ENCODE results near the gene RNU2-1.
"Not testable (repeated sequence)": the region's sequence is repeated elsewhere in the genome, so short reads cannot be mapped to it uniquely, and the experiment has no call there.

The RNU2-1 gene

DNA sequence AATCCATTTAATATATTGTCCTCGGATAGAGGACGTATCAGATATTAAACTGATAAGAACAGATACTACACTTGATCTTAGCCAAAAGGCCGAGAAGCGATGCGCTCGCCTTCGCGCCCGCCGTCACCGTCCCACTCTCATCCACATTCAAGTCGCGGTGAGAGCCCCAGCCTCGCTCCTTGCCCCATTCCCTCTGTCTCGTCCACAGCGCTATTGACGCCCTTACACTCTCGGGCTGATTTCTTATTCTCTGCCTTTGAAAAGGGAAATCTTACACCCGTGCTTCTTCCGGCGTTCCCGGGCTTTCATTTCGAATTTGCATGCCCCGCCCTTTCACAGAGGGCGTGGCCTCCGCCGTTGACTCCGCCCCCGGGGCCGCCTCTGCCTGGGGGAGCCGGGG lies at the start of gene RNU2-1:
Gene RNU2-1 (minus strand): TSS at position 101 of the 400 bp plus-strand sequence.
- DNase-seq, result not testable (repeated sequence)

DNA sequence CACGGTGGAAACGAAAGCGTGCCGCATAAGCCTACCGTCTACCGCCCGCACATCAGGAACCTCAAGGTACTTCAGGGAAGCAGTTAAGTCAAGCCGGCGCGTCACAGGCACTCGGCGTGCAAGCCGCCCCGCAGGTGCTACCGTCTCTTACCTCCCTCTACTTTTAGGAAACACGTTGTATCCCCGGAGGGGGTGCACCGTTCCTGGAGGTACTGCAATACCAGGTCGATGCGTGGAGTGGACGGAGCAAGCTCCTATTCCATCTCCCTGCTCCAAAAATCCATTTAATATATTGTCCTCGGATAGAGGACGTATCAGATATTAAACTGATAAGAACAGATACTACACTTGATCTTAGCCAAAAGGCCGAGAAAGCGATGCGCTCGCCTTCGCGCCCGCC lies 39.1 kb upstream of the RNU2-1 start:
- DNase-seq, result not testable (repeated sequence)

DNA sequence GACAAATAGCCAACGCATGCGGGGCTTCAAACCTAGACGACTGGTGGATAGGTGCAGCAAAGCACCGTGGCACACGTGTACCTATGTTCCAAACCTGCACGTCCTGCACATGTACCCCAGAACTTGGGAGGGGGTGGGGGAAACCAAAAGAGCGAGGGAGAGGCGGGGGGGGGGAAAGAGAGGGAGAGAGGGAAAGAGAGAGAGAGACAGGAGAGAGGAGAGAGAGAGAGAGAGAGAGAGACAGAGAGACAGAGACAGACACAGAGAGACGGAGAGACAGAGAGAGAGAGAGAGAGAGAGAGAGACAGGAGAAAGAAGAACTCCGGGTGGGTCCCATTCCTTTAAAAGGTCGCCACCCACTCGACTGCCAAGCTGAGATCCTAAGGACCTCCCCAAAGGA lies 38.7 kb upstream of the RNU2-1 start:
- DNase-seq, result not testable (repeated sequence)

DNA sequence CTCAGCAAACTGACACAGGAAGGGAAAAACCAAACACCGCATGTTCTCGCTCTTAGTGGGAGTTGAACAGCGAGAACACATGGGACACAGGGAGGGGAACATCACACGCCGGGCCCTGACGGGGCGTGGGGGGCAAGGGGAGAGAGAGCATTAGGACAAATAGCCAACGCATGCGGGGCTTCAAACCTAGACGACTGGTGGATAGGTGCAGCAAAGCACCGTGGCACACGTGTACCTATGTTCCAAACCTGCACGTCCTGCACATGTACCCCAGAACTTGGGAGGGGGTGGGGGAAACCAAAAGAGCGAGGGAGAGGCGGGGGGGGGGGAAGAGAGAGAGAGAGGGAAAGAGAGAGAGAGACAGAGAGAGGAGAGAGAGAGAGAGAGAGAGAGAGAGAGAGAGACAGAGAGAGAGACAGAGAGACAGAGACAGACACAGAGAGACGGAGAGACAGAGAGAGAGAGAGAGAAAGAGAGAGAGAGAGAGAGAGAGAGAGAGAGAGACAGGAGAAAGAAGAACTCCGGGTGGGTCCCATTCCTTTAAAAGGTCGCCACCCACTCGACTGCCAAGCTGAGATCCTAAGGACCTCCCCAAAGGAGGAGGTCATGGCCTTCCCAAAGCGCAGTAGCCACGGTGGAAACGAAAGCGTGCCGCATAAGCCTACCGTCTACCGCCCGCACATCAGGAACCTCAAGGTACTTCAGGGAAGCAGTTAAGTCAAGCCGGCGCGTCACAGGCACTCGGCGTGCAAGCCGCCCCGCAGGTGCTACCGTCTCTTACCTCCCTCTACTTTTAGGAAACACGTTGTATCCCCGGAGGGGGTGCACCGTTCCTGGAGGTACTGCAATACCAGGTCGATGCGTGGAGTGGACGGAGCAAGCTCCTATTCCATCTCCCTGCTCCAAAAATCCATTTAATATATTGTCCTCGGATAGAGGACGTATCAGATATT lies 37.1 kb upstream of the RNU2-1 start:
- DNase-seq, result not testable (repeated sequence)

DNA sequence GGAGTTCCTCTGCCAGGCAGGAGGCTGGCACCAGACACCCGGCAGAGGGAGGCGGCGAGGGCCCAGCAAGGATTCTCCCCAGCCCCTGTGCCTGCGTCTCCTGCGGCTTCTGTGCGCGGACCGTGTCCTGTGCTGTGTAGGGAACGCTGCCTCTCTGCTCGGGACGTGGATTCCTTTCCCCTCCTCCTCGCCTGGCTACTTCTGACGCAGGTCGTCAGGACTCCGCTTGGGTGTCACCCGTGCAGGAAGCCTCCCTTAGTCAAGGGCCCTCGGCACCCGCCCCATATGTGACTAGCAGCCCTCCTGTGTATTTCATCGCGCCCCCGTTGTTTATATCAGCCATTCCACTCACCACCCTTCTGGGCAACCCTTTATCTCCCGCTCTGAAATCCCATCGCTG lies 12.7 kb upstream of the RNU2-1 start:
- not testable (repeated sequence) for DNase-seq

DNA sequence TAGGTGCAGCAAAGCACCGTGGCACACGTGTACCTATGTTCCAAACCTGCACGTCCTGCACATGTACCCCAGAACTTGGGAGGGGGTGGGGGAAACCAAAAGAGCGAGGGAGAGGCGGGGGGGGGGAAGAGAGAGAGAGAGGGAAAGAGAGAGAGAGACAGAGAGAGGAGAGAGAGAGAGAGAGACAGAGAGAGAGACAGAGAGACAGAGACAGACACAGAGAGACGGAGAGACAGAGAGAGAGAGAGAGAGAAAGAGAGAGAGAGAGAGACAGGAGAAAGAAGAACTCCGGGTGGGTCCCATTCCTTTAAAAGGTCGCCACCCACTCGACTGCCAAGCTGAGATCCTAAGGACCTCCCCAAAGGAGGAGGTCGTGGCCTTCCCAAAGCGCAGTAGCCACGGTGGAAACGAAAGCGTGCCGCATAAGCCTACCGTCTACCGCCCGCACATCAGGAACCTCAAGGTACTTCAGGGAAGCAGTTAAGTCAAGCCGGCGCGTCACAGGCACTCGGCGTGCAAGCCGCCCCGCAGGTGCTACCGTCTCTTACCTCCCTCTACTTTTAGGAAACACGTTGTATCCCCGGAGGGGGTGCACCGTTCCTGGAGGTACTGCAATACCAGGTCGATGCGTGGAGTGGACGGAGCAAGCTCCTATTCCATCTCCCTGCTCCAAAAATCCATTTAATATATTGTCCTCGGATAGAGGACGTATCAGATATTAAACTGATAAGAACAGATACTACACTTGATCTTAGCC lies 7.0 kb upstream of the RNU2-1 start:
- DNase-seq, result not testable (repeated sequence)

DNA sequence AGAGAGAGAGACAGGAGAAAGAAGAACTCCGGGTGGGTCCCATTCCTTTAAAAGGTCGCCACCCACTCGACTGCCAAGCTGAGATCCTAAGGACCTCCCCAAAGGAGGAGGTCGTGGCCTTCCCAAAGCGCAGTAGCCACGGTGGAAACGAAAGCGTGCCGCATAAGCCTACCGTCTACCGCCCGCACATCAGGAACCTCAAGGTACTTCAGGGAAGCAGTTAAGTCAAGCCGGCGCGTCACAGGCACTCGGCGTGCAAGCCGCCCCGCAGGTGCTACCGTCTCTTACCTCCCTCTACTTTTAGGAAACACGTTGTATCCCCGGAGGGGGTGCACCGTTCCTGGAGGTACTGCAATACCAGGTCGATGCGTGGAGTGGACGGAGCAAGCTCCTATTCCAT lies 5.8 kb upstream of the RNU2-1 start:
- not testable (repeated sequence) for DNase-seq

DNA sequence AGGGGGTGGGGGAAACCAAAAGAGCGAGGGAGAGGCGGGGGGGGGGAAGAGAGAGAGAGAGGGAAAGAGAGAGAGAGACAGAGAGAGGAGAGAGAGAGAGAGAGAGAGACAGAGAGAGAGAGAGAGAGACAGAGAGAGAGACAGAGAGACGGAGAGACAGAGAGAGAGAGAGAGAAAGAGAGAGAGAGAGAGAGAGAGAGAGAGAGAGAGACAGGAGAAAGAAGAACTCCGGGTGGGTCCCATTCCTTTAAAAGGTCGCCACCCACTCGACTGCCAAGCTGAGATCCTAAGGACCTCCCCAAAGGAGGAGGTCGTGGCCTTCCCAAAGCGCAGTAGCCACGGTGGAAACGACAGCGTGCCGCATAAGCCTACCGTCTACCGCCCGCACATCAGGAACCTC lies 514 bp downstream of the RNU2-1 start:
- DNase-seq, result not testable (repeated sequence)

DNA sequence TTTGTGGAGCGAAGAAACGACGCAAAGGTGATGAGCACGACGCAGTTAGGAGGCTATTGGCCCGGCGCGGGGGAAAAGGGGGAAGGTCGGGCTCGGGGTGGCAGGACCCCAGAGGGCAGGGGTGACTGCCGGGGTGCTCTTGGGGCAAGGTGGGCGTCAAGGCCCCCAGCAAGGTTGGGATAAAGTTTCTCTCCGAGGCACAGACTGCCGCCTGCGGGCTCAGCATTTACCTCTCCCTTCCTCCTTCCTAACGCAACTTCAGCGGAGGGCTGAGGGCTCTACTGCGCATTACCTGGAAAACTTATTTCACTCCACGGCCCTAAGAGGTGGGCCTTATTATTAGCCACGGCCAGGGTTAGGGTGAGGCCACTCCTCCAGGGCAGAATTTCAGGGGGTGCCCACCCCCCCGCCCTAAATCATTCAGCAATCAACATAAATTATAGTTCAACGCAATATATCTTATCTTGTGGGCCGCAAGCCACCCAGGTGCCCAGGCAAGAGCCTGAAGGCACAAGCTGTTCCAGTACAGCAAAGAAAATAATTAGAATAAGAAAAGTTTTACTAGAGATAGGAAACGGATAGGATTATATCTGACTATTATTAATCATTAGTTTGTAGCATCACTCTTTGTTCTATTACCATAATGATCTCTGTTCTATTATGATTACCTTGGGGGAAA lies 1.6 kb downstream of the RNU2-1 start:
- not testable (repeated sequence) for DNase-seq

DNA sequence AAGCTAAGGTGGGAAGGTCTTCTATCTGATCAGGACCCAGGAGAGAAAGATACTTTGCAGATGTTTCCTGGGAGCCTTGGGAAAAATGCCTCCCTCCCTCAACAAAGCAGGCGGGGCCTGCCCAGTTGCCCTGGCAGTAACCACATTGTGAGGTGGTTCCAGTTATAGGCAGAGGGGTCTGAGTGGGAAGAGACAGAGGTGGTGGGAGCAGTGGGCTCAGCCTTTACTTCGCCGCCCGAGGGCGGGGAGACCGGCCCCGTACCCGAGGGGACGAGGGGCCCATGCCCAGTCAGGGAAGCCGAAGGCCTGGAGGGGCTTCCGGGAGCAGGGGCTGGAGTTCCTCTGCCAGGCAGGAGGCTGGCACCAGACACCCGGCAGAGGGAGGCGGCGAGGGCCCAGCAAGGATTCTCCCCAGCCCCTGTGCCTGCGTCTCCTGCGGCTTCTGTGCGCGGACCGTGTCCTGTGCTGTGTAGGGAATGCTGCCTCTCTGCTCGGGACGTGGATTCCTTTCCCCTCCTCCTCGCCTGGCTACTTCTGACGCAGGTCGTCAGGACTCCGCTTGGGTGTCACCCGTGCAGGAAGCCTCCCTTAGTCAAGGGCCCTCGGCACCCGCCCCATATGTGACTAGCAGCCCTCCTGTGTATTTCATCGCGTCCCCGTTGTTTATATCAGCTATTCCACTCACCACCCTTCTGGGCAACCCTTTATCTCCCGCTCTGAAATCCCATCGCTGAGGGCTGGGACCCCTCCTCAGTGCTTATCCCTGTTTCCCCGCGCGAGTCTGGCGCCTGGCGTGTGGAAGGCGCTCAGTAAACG lies 2.4 kb downstream of the RNU2-1 start:
- DNase-seq, result not testable (repeated sequence)

DNA sequence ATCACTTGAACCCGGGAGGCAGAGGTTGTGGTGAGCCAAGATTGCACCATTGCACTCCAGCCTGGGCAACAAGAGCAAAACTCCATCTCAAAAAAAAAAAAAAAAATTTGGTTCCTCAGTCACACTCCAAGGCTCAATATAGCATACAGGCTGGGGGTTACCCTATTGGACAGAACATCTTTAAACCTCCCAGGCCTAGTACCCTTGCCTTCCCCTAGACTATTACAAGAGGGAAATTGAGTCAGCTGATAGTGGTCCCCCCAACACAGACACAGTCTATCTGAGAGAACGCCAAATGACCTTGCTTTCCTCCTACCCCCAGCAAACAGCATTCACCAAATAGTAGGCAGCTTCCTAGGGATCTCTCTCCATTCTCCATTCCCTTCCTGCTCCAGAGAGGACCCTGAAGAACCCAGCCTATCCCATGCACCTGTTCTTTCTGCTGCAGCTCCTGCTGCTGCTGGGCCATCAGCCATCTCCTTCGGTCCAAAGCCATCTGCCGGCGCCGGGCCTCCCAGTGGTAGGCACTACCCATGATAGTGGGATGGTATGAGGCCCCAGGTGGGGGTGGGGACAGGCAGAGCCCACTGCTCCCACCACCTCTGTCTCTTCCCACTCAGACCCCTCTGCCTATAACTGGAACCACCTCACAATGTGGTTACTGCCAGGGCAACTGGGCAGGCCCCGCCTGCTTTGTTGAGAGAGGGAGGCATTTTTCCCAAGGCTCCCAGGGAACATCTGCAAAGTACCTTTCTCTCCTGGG lies 5.6 kb downstream of the RNU2-1 start, which contains the start of gene CCDC200:
Gene CCDC200 (minus strand): TSS at position 604 of the 763 bp plus-strand sequence. CDS start 69 bp downstream, at position 535.
- not testable (repeated sequence) for DNase-seq

DNA sequence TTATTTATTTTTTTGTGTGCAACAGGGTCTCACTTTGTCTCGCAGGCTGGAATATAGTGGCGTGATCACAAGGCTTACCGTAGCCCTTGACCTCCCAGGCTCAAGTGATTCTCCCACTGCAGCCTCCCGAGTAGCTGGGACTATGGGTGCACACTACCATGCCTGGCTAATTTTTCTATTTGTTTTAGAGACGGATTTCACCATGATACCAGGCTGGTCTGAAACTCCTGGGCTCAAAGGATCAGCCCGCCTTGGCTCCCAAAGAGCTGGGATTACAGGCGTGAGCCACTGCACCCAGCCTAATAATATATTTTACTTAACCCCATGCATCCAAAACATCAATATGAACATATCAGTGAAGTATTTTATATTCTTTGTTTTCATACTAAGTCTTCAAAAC lies 7.4 kb downstream of the RNU2-1 start:
- DNase-seq, result no peak

DNA sequence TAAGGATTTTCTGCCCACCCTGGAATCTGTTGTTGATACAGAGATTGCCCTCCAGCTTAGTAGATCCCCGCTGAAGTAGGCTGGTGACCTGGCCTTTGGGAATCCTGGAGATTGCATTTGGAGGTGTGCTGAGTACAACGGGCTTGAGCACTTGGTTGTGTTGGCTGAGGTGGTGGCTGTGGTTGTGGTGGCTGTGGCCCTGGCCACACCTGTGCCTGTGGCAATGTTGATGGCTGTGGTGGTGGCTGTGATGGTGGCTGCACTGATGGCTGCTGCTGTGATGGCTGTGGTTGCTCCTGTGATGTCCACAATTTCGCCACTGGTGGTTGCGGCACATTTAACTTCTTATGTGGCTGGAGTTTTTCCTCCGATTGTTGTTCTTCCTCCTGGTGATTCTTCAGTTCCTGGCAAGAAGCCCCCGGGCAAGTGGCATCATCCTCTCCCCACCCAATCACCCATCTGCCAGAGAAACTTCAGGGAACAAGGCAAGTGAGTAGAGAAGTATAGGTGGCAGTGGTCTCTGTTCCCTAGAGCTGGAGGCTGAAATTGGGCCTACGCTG lies 9.6 kb downstream of the RNU2-1 start:
- DNase-seq, result no peak

DNA sequence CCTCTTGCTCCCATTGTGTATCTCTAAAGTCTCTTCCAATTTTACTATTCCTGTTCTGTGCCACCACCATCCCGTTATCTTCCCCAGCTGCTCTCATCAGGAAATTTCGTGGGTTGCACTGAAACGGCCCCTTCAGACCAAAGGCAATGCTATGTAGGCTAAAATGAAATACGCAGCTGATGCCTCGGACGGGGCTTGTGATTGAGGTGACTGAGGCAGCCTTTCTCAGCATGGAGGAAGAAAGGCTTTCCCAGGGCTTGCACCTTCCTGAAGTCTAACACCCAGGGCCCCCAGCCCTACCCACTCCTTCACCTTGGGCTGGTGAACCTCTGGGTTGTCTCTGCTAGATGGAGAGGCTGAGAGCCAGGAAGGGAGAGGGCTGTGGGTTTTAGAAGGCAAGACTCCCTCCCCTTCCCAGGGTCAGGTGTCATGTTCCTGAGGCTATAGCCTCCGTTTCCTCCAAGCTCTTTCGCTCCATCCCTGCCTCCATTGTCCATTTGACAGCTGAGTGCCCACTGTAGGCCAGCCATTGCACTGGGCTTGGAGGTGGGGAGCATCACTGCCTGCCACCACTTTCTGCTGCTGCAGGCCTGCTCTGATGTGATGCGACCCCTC lies 13.2 kb downstream of the RNU2-1 start:
- DNase-seq, result no peak

DNA sequence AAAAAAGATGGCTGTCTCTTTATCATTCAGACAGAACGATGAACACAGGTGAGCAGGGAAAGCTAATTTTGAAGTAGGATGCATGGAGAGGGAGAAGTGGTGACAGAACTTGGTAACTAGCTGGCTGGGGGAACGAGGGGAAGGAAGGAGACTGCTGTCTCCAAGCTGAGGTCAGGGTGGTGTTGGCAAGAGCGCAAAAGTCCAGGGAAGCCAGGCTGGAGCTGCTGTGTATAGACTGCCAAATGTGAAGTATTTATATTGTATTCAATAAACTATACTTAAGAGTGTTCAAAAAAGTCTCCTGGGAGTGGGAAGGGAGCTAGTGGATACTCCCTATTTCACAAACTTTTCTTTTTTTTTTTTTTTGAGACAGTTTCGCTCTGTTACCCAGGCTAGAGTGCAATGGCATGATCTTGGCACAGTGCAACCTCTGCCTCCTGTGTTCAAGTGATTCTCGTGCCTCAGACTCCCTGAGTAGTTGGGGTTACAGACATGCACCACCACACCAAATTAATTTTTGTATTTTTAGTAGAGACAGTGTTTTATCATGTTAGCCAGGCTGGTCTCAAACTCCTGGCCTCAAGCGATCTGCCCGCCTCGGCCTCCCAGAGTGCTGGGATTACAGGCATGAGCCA lies 13.9 kb downstream of the RNU2-1 start:
- no peak for DNase-seq

DNA sequence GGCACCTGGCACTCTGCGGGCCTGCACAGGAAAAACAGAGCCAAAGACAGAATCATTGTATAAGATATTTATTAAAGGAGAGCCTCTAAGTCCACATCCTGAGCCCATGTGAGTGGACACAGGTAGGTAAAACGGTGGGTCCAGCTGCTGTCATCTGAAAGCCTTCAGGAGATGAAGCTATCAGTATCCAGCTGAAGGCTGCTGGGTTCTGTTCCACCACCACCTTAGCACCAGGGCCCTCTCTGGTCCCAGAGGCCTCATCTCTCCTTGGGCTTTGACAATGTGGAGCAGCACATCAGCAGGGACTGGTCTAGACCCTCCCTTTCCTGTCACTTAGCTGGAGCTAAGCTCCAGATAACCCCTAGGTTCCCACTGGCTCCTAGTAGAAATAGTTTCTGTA lies 14.8 kb downstream of the RNU2-1 start:
- DNase-seq, result no peak

DNA sequence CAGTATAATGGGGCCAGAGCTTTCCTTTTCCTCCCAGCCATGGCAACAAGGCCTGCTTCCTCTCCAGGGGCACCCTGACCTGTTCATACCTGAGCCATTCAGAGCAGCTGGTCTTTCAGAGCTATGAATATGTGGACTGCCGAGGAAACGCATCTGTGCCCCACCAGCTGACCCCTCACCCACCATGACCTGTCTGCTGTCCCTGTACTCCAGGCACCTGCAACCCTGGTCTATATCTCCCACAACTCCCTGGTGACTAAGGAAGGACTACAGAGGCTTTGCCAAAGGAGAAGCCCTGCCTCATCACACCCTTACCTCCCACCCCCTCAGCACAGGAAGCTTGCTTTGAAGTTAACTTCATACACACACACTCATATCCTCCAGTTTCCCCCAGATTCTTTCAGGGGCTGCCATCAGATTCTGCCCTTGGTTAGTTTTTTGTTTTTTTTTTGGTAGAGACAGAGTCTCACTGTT lies 16.1 kb downstream of the RNU2-1 start:
- no peak for DNase-seq

DNA sequence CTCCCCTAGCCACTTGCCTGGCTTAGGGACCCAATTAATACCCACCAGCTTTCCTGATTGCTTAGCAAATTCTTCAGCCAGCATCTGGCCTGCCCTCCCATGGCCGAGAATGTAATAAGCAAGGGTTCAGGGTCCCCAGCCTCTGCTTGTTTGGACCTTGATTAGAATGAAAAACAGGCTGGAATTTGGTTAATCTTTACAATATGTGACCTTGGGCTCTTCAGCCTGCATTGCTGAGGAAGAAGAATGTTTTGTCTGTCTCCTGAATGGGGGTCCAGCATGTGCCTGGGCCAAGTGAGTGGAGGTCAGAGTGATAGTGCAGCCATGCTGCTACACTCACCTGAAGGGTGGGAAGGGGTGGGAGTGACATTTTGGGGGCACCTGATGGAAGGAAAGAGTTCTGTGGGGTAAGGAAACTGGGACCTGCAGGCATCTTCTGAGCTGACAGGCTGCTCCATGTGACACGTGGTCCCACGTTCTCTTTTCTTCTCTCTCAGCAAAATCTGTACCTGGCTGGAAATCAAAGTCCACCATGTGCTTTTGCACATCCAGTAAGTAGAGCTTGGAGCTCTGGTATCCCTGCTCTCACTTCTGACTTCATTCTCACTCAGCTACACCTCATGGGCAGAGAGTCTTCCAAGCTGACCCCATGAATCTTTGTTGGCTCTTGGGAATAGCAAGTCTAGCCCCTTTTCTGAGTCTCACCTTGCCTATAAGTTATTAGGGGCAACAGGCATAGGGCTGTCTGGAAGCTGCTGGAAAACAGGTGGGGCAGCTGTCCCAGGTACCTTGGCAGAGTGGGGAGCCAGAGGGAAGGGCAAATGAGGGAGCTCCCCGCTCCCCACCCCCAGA lies 16.8 kb downstream of the RNU2-1 start:
- no peak for DNase-seq

DNA sequence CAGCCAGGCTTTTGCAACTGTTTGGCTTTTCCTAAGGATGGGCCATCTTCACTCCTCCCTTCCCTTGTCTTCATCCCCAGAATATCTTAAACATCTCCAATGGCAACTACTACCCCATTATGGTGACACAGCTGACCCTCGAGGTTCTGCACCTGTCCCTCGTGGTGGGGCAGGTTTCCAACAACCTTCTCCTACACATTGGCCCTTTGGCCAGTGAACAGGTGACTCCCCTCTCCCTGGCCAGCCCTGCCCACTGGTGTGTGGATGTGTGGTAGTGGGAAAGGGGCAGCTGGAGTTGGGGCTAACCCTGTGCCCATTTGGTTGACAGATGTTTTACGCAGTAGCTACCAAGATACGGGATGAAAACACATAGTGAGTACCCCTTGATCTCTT lies 17.4 kb downstream of the RNU2-1 start:
- DNase-seq, result no peak
